SH-SY5Y (cell line): ENCODE results near the gene TBL1X.

Experiments used
- GATA2 ChIP-seq: IDR thresholded peaks from 2 replicates; pipeline ENCODE4 v1.6.1; 2011; ENCODE audit warnings: mild to moderate bottlenecking, low read depth, low read length
- GATA3 ChIP-seq: IDR thresholded peaks from 2 replicates; pipeline ENCODE4 v1.6.1; 2011; ENCODE audit warnings: low read depth, mild to moderate bottlenecking, low read length, moderate library complexity

- TF ChIP-seq GATA2, result no peak
- TF ChIP-seq GATA3, result no peak
Observed at GRCh38 chrX:9614016-9614415, 149.2 kb downstream of the TBL1X start.
